ENCODE results near the gene RBMS1. TPM values are rescaled to one million over a fixed set of nuclear protein-coding genes. Genes with fewer than 3 reads are reported as not detected.

The RBMS1 gene
- total RNA-seq, 1 experiment from 2014 or later = 77.5 TPM

GRCh38 chr2:160474319-160474645 lies 19.3 kb downstream of the RBMS1 start:
- no peak overlapping the region for H4K91ac ChIP-seq (ENCODE audit: insufficient read length, low read depth, low read length)
- H3T11ph ChIP-seq (ENCODE audit: low read length) = no peak overlapping the region
- no peaks in the 10 kb centered on the region for H3K23me2 ChIP-seq (ENCODE audit: insufficient read length, low read depth, low read length, poor library complexity, severe bottlenecking)
- H3K4me3 Mint-ChIP-seq = no peak overlapping the region
- peaks cover 44 to 45% of the 10 kb centered on the region in 2 experiments for H3K4me1 Mint-ChIP-seq
- no peaks in the 10 kb centered on the region for H3K27me3 ChIP-seq (ENCODE audit: insufficient read depth, low read length)
- peaks cover 4% of the 10 kb centered on the region for H3K79me1 ChIP-seq (ENCODE audit: insufficient read depth, low read depth, low read length, poor library complexity, severe bottlenecking)
- DNase-seq = no peak
- no peak overlapping the region for H4K5ac ChIP-seq (ENCODE audit: insufficient read length, low read depth, low read length)
- no CpG with 5 or more reads among the region's 6 CpGs for WGBS (ENCODE audit: extremely low coverage, insufficient read length, low lambda C conversion rate)
- no peak overlapping the region for H3K14ac ChIP-seq (ENCODE audit: insufficient read depth, low read length)
- no peak overlapping the region for H2BK20ac ChIP-seq (ENCODE audit: low read depth, low read length, poor library complexity, severe bottlenecking)
- no peak overlapping the region for H3K9ac ChIP-seq (ENCODE audit: extremely low read depth, insufficient read length, low read length)
- no peak overlapping the region for H2BK5ac ChIP-seq (ENCODE audit: insufficient read length, low read length)
- no peak overlapping the region for H3K18ac ChIP-seq (ENCODE audit: insufficient read length, low read depth, low read length)
- TF ChIP-seq CTCF (conservative IDR thresholded peaks at IDR 0.05) = no peak
- no peak overlapping the region for H3K56ac ChIP-seq (ENCODE audit: insufficient read length, low read depth, low read length)
- peak overlapping the region; percentile 17 to 57 (median 31); a peak in 2 of 7 replicates for H3K27ac Mint-ChIP-seq
- no peak overlapping the region for H2AFZ ChIP-seq (ENCODE audit: low read length)
- peaks cover 5% of the 10 kb centered on the region; the same call in 1 of the 2 replicates for H3K79me2 ChIP-seq (ENCODE audit: insufficient read depth, low read length)
- H2BK120ac ChIP-seq (ENCODE audit: low read depth, low read length, poor library complexity, severe bottlenecking) = no peak overlapping the region
- no peak overlapping the region for H3K23ac ChIP-seq (ENCODE audit: insufficient read length, low read depth, low read length)
- H3K9me3 ChIP-seq (ENCODE audit: control insufficient read depth, low read depth, low read length) = no peaks in the 10 kb centered on the region
- no peak overlapping the region for H3K4me2 ChIP-seq (ENCODE audit: insufficient read depth, insufficient read length, low read length)
- H2AK5ac ChIP-seq (ENCODE audit: insufficient read length, low read length) = no peak overlapping the region
- H2BK15ac ChIP-seq (ENCODE audit: low read depth, low read length) = no peak overlapping the region
- peaks cover 6% of the 10 kb centered on the region; the same call in 1 of the 2 replicates for H3K4me1 ChIP-seq (ENCODE audit: insufficient read depth, low read length)
- no peak overlapping the region for H3K4ac ChIP-seq (ENCODE audit: low read depth, low read length)
- H3K9me3 Mint-ChIP-seq = no peaks in the 10 kb centered on the region
- H3K27ac ChIP-seq (ENCODE audit: insufficient read length, low read depth, low read length) = no peak overlapping the region
- H4K8ac ChIP-seq (replicated peaks; ENCODE audit: insufficient read length, low read depth, low read length) = no peak overlapping the region
- no peaks in the 10 kb centered on the region; a peak in 1 of 7 replicates for H3K36me3 Mint-ChIP-seq (ENCODE audit: insufficient read depth in 1 of 3, low read depth in 3 of 3)
- H4K20me1 ChIP-seq (ENCODE audit: control insufficient read depth, insufficient read depth, insufficient read length) = no peaks in the 10 kb centered on the region
- H2BK12ac ChIP-seq (ENCODE audit: insufficient read length, low read depth, low read length) = no peak overlapping the region
- no peaks in the 10 kb centered on the region for H3K27me3 Mint-ChIP-seq (ENCODE audit: low read depth)

Data from H9 (cell line).